Astrocyte (in vitro differentiated cells and primary cell): Measurements from ENCODE around the gene WNK4. TPM values are rescaled to one million over a fixed set of nuclear protein-coding genes. Genes with fewer than 3 reads are reported as not detected.

Experiments used
- DNase-seq: peaks from one replicate; pipeline ENCODE4 v3.0.0-alpha.2; 2010; ENCODE audit warnings: low read depth
- FAIRE-seq: peaks from 2 replicates; lab custom pipeline; 2011; peaks lifted over from hg19 to GRCh38; lab: Jason Lieb, UNC
- H2AFZ ChIP-seq: 2 replicates; pipeline ENCODE4 v1.6.0; 2012; ENCODE audit warnings: low read depth, low read length, inconsistent platforms
- H3K27ac ChIP-seq: 2 replicates; pipeline ENCODE4 v1.5.1; 2011; ENCODE audit warnings: low read depth, low read length, inconsistent platforms
- H3K27me3 ChIP-seq: 2 replicates; pipeline ENCODE4 v1.6.0; 2011; ENCODE audit warnings: low read length, inconsistent platforms; ENCODE audit not compliant: insufficient read depth
- H3K36me3 ChIP-seq: 2 replicates; pipeline ENCODE4 v1.5.1; 2011; ENCODE audit warnings: low read length, inconsistent platforms; ENCODE audit not compliant: insufficient read depth
- H3K4me1 ChIP-seq: 2 replicates; pipeline ENCODE4 v1.5.1; 2011; ENCODE audit warnings: low read length, inconsistent platforms; ENCODE audit not compliant: insufficient read depth
- H3K4me2 ChIP-seq: 2 replicates; pipeline ENCODE4 v1.6.0; 2012; ENCODE audit warnings: low read length, inconsistent platforms
- H3K4me3 ChIP-seq: 2 replicates; pipeline ENCODE4 v1.5.1; 2011; ENCODE audit warnings: low read depth, mild to moderate bottlenecking, low read length, inconsistent platforms; ENCODE audit not compliant: insufficient read depth
- H3K79me2 ChIP-seq: 2 replicates; pipeline ENCODE4 v1.6.0; 2012; ENCODE audit warnings: mild to moderate bottlenecking, low read length, inconsistent platforms; ENCODE audit not compliant: insufficient read depth
- H3K9ac ChIP-seq: 2 replicates; pipeline ENCODE4 v1.6.0; 2012; ENCODE audit warnings: mild to moderate bottlenecking, low read length, inconsistent platforms
- H3K9me3 ChIP-seq: 2 replicates; pipeline ENCODE4 v1.5.1; 2012; ENCODE audit warnings: low read depth, mild to moderate bottlenecking, low read length, inconsistent platforms; ENCODE audit not compliant: insufficient read depth
- H4K20me1 ChIP-seq: 2 replicates; pipeline ENCODE4 v1.6.0; 2012; ENCODE audit warnings: low read length, inconsistent platforms; ENCODE audit not compliant: insufficient read depth
- H3K27ac Mint-ChIP-seq: one replicate; pipeline ENCODE4 v1.8.0; 2021; ENCODE audit warnings: mild to moderate bottlenecking, mixed read lengths; ENCODE audit not compliant: unreplicated experiment
- H3K27me3 Mint-ChIP-seq: one replicate; pipeline ENCODE4 v1.8.0; 2021; ENCODE audit warnings: low read depth, mixed read lengths; ENCODE audit not compliant: unreplicated experiment
- H3K36me3 Mint-ChIP-seq: one replicate; pipeline ENCODE4 v1.8.0; 2021; ENCODE audit warnings: low read depth, mixed read lengths; ENCODE audit not compliant: unreplicated experiment
- H3K4me1 Mint-ChIP-seq: one replicate; pipeline ENCODE4 v1.8.0; 2021; ENCODE audit warnings: low read depth, mixed read lengths; ENCODE audit not compliant: unreplicated experiment
- H3K4me3 Mint-ChIP-seq: one replicate; pipeline ENCODE4 v1.8.0; 2021; ENCODE audit warnings: mild to moderate bottlenecking, moderate library complexity, mixed read lengths; ENCODE audit not compliant: unreplicated experiment
- H3K9me3 Mint-ChIP-seq: one replicate; pipeline ENCODE4 v1.8.0; 2021; ENCODE audit warnings: mild to moderate bottlenecking, mixed read lengths; ENCODE audit not compliant: unreplicated experiment
- CTCF ChIP-seq: IDR thresholded peaks from 2 replicates; pipeline ENCODE4 v1.5.1; 2011; ENCODE audit warnings: low read depth, mild to moderate bottlenecking, inconsistent platforms, low read length, moderate library complexity; ENCODE audit not compliant: insufficient read depth
- EZH2 ChIP-seq: IDR thresholded peaks from 2 replicates; pipeline ENCODE4 v1.6.1; 2012; ENCODE audit warnings: mild to moderate bottlenecking, low read length, inconsistent platforms; ENCODE audit not compliant: insufficient read depth
- total RNA-seq: library from RNA; stranded (reverse); gene quantifications from 2 replicates; pipeline ENCODE4 v1.2.1, GENCODE V29; 2021

Gene WNK4
- total RNA-seq, 1 donor from 2014 or later = 34.8 TPM

GRCh38 chr17:42819939-42820535, 39.6 kb downstream of the WNK4 start:
- Mint-ChIP-seq H3K27ac (peak overlapping the region; percentile 23), H3K27me3 (no peaks in the 10 kb centered on the region), H3K4me1 (peaks cover 23% of the 10 kb centered on the region), H3K4me3 (no peak overlapping the region), H3K36me3 (peaks cover 17% of the 10 kb centered on the region), H3K9me3 (no peaks in the 10 kb centered on the region)
- Histone ChIP-seq H3K9ac (no peak overlapping the region), H3K4me1 (peaks cover 31% of the 10 kb centered on the region), H3K4me2 (no peak overlapping the region), H3K9me3 (no peaks in the 10 kb centered on the region), H3K79me2 (peaks cover 31% of the 10 kb centered on the region), H3K4me3 (no peak overlapping the region), H3K27ac (no peak overlapping the region), H3K36me3 (peaks cover 41% of the 10 kb centered on the region), H4K20me1 (peaks cover 7% of the 10 kb centered on the region), H2AFZ (no peak overlapping the region), H3K27me3 (no peaks in the 10 kb centered on the region)
- peak; percentile 82 for TF ChIP-seq CTCF
- TF ChIP-seq EZH2 = no peak
- FAIRE-seq (no peak), DNase-seq (no peak)

- no peaks in the 10 kb centered on the region for H3K9me3 Mint-ChIP-seq
- H4K20me1 ChIP-seq = peaks cover 7% of the 10 kb centered on the region
- no peak overlapping the region for H3K4me3 ChIP-seq
- no peak overlapping the region for H3K27ac ChIP-seq
- H3K4me1 ChIP-seq = peaks cover 20% of the 10 kb centered on the region
- H2AFZ ChIP-seq = no peak overlapping the region
- H3K27me3 ChIP-seq = peaks cover 1% of the 10 kb centered on the region
- peaks cover 19% of the 10 kb centered on the region for H3K4me1 Mint-ChIP-seq
- FAIRE-seq (no peak), DNase-seq (no peak)
- H3K27ac Mint-ChIP-seq = no peak overlapping the region
- TF ChIP-seq EZH2 = no peak
- TF ChIP-seq CTCF = no peak
- H3K79me2 ChIP-seq = peaks cover 31% of the 10 kb centered on the region
- H3K4me2 ChIP-seq = no peak overlapping the region
- H3K4me3 Mint-ChIP-seq = no peak overlapping the region
- H3K9me3 ChIP-seq = no peaks in the 10 kb centered on the region
- peaks cover 33% of the 10 kb centered on the region for H3K36me3 ChIP-seq
- H3K27me3 Mint-ChIP-seq = no peaks in the 10 kb centered on the region
- peaks cover 12% of the 10 kb centered on the region for H3K36me3 Mint-ChIP-seq
- H3K9ac ChIP-seq = no peak overlapping the region
These were observed 40.8 kb downstream of the WNK4 start for GRCh38 chr17:42821176-42821575.

GRCh38 chr17:42827472-42827871, 47.1 kb downstream of the WNK4 start:
- H3K36me3 Mint-ChIP-seq = no peaks in the 10 kb centered on the region
- peaks cover 3% of the 10 kb centered on the region for H3K27me3 Mint-ChIP-seq
- no peak overlapping the region for H3K4me2 ChIP-seq
- H3K9me3 ChIP-seq = no peaks in the 10 kb centered on the region
- peaks cover 5% of the 10 kb centered on the region for H3K27me3 ChIP-seq
- TF ChIP-seq CTCF (no peak), EZH2 (no peak)
- H3K27ac Mint-ChIP-seq = no peak overlapping the region
- H3K79me2 ChIP-seq = peaks cover 20% of the 10 kb centered on the region
- H3K4me3 Mint-ChIP-seq = no peak overlapping the region
- no peaks in the 10 kb centered on the region for H3K36me3 ChIP-seq
- no peak overlapping the region for H3K27ac ChIP-seq
- H2AFZ ChIP-seq = no peak overlapping the region
- peaks cover 7% of the 10 kb centered on the region for H3K4me1 ChIP-seq
- peaks cover 8% of the 10 kb centered on the region for H3K4me1 Mint-ChIP-seq
- DNase-seq = no peak
- no peak for FAIRE-seq
- no peaks in the 10 kb centered on the region for H3K9me3 Mint-ChIP-seq
- H3K4me3 ChIP-seq = no peak overlapping the region
- H4K20me1 ChIP-seq = no peaks in the 10 kb centered on the region
- no peak overlapping the region for H3K9ac ChIP-seq
